GM23248 (cell line): Measurements from ENCODE around the gene ZNF567.

Experiments used
- EZH2 ChIP-seq: fragments of 200-600 bp; sonication (generic); IDR thresholded peaks from 2 replicates; pipeline ENCODE4 v1.6.1; 2018; ENCODE audit warnings: antibody characterized with exemption, mild to moderate bottlenecking; ENCODE audit not compliant: insufficient read depth, poor library complexity, severe bottlenecking
- EZH2phosphoT487 ChIP-seq: fragments of 200-600 bp; sonication (generic); IDR thresholded peaks from 2 replicates; pipeline ENCODE4 v1.6.1; 2018; ENCODE audit warnings: antibody characterized with exemption, moderate library complexity, mild to moderate bottlenecking, low read depth; ENCODE audit not compliant: insufficient read depth

- TF ChIP-seq EZH2phosphoT487 = no peak
- no peak for TF ChIP-seq EZH2
Measured at GRCh38 chr19:36646746-36647145, 40.7 kb upstream of the ZNF567 start.
